Right lobe of liver (tissue), 6 donors: ENCODE measurements around the gene NEIL1. TPM values are rescaled to one million over a fixed set of nuclear protein-coding genes. Genes with fewer than 3 reads are reported as not detected.

Source experiments
- ATAC-seq, 4 donors: fragments of 200-7000 bp; cut with Tn5 transposase; one replicate each; pipeline ENCODE4 v1.9.1; 2020; ENCODE audit warnings: mild to moderate bottlenecking in 4 of 4, moderate library complexity in 4 of 4
- DNase-seq, 3 donors: peaks; one replicate each; pipeline ENCODE4 v3.0.0-alpha.2; 2020
- H3K27ac ChIP-seq, 3 donors: fragments of 200-600 bp; one replicate each; pipeline ENCODE4 v1.8.0; 2022
- H3K27me3 ChIP-seq, 2 donors: fragments of 200-600 bp; one replicate each; pipeline ENCODE4 v1.8.0; 2022
- H3K36me3 ChIP-seq, 4 donors: fragments of 200-600 bp; sonication (generic) in 1 of 4; one replicate each; pipeline versions ENCODE4 v1.5.1 to v1.8.0; 2017 to 2022; ENCODE audit warnings: control low read depth in 1 of 4
- H3K4me1 ChIP-seq, 4 donors: fragments of 200-600 bp; sonication (generic) in 1 of 4; one replicate each; pipeline versions ENCODE4 v1.5.1 to v1.8.0; 2017 to 2022; ENCODE audit warnings: control low read depth in 1 of 4
- H3K4me3 ChIP-seq, 3 donors: fragments of 200-600 bp; one replicate each; pipeline ENCODE4 v1.8.0; 2022
- H3K9me3 ChIP-seq, 4 donors: fragments of 200-600 bp; sonication (generic) in 1 of 4; one replicate each; pipeline versions ENCODE4 v1.5.1 to v1.8.0; 2017 to 2022; ENCODE audit warnings: control low read depth in 1 of 4
- CTCF ChIP-seq, 4 donors: fragments of 200-600 bp in 3 of 4; fragments of 450-650 bp in 1 of 4; IDR thresholded peaks; one replicate each; pipeline versions ENCODE4 v1.5.1 to v1.8.0; 2016 to 2022; ENCODE audit warnings: antibody characterized with exemption in 4 of 4, mild to moderate bottlenecking in 2 of 4
- POLR2A ChIP-seq: fragments of 450-650 bp; IDR thresholded peaks from one replicate; pipeline ENCODE4 v1.6.1; 2017; ENCODE audit warnings: antibody characterized with exemption, mild to moderate bottlenecking
- WGBS: methylation state at CpG from one replicate; pipeline ENCODE4 v1.1.6; 2018; ENCODE audit warnings: low coverage, low lambda C conversion rate; ENCODE audit not compliant: insufficient coverage; ENCODE audit errors: missing lambda C conversion rate; 5-methylcytosine and 5-hydroxymethylcytosine counted together
- intact Hi-C, 2 donors: fragments of 100-400 bp; cut with DNase I; formaldehyde crosslinking; loops; one replicate each; pipeline versions ENCODE4 v1.11.2 to v1.14.1; 2022
- total RNA-seq, 6 experiments: library from RNA; depleted of rRNA in 2 of 6; stranded (reverse); fragments of >200 nt in 2 of 6; fragmentation: NEBNext Ultra II Directional in 3 of 6; extraction: Animal tissue kit (Norgen Biotek cat#: 25700) in 3 of 6; gene quantifications; one replicate each; pipeline versions ENCODE4 v1.1.0 to v1.2.4, GENCODE V29; 2016 to 2023
- donor health status: DM: no; HTN: yes; CAD: no.
- donor health status: DM: no; HTN: no; CAD: no.
- donor health status: DM: no; HTN: no; CAD: no.
- donor health status: DM: no; HTN: yes; CAD: no.
- donor health status: DM: no; HTN: yes; CAD: no.

NEIL1 gene
- total RNA-seq, 6 experiments from 2014 or later, result 16.6 to 32.7 (median 23.7) TPM

GRCh38 chr15:75368689-75369239, 21.9 kb downstream of the NEIL1 start:
- H3K4me3 ChIP-seq, result peak overlapping the region; percentile 96 to 100 (median 99)
- WGBS, result 4% methylated on average over 22 of the region's 23 CpGs
- ATAC-seq, result peak; percentile 2 to 45 (median 18)
- DNase-seq, result no peak
- H3K9me3 ChIP-seq, result no peaks in the 10 kb centered on the region
- TF ChIP-seq POLR2A (no peak), CTCF (IDR thresholded peaks at IDR 0.05) (no peak)
- peaks cover 0 to 31% (median 7%) of the 10 kb centered on the region in 4 donors for H3K4me1 ChIP-seq
- H3K27ac ChIP-seq, result peak overlapping the region; percentile 90 to 99 (median 98)
- H3K36me3 ChIP-seq, result peaks cover 0 to 59% (median 18%) of the 10 kb centered on the region in 4 donors
- intact Hi-C loops, result no loop called here
- no peaks in the 10 kb centered on the region for H3K27me3 ChIP-seq

- no peak for DNase-seq
- H3K27ac ChIP-seq, result peak overlapping the region; percentile 90 to 99 (median 98)
- WGBS, result 56% methylated on average over 7 of the region's 7 CpGs
- H3K4me3 ChIP-seq, result peak overlapping the region in 1 of 3 donors; percentile 100
- peaks cover 0 to 58% (median 18%) of the 10 kb centered on the region in 4 donors for H3K36me3 ChIP-seq
- intact Hi-C loops, result no loop called here
- no peaks in the 10 kb centered on the region for H3K9me3 ChIP-seq
- no peaks in the 10 kb centered on the region for H3K27me3 ChIP-seq
- H3K4me1 ChIP-seq, result peaks cover 0 to 31% (median 7%) of the 10 kb centered on the region in 4 donors
- no peak for TF ChIP-seq POLR2A
- TF ChIP-seq CTCF (IDR thresholded peaks at IDR 0.05), result no peak
- no peak for ATAC-seq
These were observed 23.2 kb downstream of the NEIL1 start for GRCh38 chr15:75369897-75370581.

GRCh38 chr15:75371486-75371885, 24.6 kb downstream of the NEIL1 start:
- DNase-seq (no peak), ATAC-seq (no peak)
- H3K36me3 ChIP-seq, result peaks cover 0 to 59% (median 15%) of the 10 kb centered on the region in 4 donors
- H3K27me3 ChIP-seq, result no peaks in the 10 kb centered on the region
- intact Hi-C loops, result no loop called here
- H3K4me1 ChIP-seq, result peaks cover 0 to 31% (median 7%) of the 10 kb centered on the region in 4 donors
- H3K4me3 ChIP-seq, result no peak overlapping the region
- WGBS, result 100% methylated on average over 1 of the region's 1 CpG
- TF ChIP-seq CTCF (IDR thresholded peaks at IDR 0.05) (no peak), POLR2A (no peak)
- H3K27ac ChIP-seq, result no peak overlapping the region
- H3K9me3 ChIP-seq, result no peaks in the 10 kb centered on the region

GRCh38 chr15:75371901-75372688, 25.3 kb downstream of the NEIL1 start:
- Histone ChIP-seq H3K4me3 (no peak overlapping the region), H3K36me3 (peaks cover 0 to 59% (median 15%) of the 10 kb centered on the region in 4 donors), H3K27ac (no peak overlapping the region), H3K9me3 (no peaks in the 10 kb centered on the region), H3K4me1 (peaks cover 0 to 28% (median 7%) of the 10 kb centered on the region in 4 donors), H3K27me3 (no peaks in the 10 kb centered on the region)
- TF ChIP-seq POLR2A, result no peak
- TF ChIP-seq CTCF (IDR thresholded peaks at IDR 0.05), result no peak
- DNase-seq (no peak), ATAC-seq (no peak)
- 93% methylated on average over 9 of the region's 11 CpGs for WGBS
- intact Hi-C loops, result no loop called here
